ENCODE results near the gene GBGT1.

Gene GBGT1

DNA sequence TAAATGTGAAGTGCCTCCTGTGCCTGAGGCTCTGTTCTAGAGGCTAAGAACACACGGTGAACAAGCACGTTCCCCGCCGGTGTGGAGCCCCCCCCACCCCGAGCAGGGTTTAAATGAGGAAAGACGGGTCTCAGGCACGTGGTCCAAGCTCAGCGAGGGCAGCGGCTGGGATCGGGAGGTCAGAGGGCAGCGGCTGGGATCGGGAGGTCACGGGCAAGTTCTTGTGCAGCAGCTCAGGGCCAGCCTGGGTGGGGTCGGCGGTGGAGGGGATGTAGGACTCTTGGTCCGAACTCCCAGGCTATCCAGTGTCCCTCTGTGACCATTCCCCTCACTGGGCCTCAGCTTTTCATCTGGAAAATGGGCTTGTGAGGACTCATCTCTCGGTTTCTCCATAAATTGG lies 2.7 kb upstream of the GBGT1 start:
- TF ChIP-seq, protein P1, sequence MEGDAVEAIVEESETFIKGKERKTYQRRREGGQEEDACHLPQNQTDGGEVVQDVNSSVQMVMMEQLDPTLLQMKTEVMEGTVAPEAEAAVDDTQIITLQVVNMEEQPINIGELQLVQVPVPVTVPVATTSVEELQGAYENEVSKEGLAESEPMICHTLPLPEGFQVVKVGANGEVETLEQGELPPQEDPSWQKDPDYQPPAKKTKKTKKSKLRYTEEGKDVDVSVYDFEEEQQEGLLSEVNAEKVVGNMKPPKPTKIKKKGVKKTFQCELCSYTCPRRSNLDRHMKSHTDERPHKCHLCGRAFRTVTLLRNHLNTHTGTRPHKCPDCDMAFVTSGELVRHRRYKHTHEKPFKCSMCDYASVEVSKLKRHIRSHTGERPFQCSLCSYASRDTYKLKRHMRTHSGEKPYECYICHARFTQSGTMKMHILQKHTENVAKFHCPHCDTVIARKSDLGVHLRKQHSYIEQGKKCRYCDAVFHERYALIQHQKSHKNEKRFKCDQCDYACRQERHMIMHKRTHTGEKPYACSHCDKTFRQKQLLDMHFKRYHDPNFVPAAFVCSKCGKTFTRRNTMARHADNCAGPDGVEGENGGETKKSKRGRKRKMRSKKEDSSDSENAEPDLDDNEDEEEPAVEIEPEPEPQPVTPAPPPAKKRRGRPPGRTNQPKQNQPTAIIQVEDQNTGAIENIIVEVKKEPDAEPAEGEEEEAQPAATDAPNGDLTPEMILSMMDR (IDR thresholded peaks at IDR 0.05; ENCODE audit: control insufficient read depth, insufficient read depth, low read depth, low read length, missing control alignments), result no peak
- no peak for DNase-seq (ENCODE audit: low read depth)
- no peak overlapping the region for H3K4me3 ChIP-seq (ENCODE audit: control insufficient read depth, low read depth, low read length)

DNA sequence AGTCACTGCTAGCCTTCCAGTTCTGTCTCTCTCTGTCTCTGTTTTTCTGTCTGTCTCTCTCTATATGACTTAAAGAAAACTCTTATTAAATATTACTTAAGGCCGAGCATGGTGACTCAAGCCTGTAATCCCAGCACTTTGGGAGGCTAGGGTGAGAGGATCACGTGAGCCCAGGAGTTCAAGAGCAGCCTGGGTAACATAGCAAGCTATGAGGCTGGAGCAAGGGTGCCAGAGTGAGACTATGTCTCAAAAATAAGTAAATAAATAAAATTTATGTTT lies 1.7 kb upstream of the GBGT1 start:
- no peak for DNase-seq (ENCODE audit: low read depth)
- TF ChIP-seq, protein P1 (IDR thresholded peaks at IDR 0.05; ENCODE audit: control insufficient read depth, insufficient read depth, low read depth, low read length, missing control alignments), result no peak
- H3K4me3 ChIP-seq (ENCODE audit: control insufficient read depth, low read depth, low read length), result no peak overlapping the region

DNA sequence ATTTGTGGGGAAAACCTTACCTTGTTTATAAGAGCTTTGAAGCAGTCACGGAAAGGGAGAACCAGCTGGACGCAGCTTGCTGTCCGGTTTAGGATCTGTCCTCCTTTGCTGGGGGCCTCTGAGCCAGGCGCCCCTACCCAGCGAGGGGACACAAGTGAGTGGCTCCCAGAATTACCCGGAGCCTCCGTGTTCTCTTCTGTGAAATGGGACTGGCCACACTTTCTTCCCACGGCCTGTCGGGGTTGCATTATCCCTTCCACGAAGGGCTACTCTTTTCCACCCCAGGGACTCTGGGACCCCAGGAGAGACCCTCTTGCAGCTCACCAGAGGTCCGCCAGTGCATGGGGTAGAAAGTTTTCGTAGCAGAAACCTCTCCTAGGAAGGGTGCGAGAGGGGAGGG lies 477 bp upstream of the GBGT1 start:
- no peak for DNase-seq (ENCODE audit: low read depth)
- peak overlapping the region; percentile 41 for H3K4me3 ChIP-seq (ENCODE audit: control insufficient read depth, low read depth, low read length)
- TF ChIP-seq, protein P1 (IDR thresholded peaks at IDR 0.05; ENCODE audit: control insufficient read depth, insufficient read depth, low read depth, low read length, missing control alignments), result no peak

DNA sequence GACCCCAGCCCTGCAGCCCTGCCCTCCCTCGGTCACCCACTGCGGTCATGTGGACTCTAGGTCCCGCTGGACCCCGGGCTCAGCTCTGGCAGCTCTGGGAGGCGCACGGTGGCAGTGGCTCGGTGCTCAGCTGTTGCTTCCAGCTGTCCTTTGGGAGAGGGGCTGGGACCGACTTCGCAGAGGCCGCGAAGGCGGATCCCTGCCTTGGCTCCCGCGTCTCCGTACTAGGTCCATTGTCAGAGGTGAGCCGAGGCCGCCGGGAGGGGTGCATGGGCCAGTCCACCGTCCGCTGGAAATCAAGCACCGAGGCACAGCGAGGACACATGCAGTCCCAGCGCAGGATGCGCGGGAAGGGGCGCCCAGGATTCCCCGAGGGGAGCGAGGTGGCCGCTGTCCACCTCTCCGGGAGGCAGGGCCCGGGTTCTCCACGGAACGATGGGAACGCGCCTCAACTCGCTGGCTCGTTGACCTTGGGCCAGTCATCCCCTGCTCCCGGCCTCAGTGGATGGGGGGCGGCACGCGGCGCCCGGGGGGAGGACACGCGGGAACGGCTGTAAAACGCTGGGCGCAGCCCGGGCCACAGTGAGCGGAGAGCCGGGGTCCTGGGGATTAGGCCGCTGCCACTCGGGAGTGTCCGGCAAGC lies 732 bp downstream of the GBGT1 start:
- TF ChIP-seq, protein P1 (IDR thresholded peaks at IDR 0.05; ENCODE audit: control insufficient read depth, insufficient read depth, low read depth, low read length, missing control alignments), result no peak
- peak overlapping the region; percentile 41 for H3K4me3 ChIP-seq (ENCODE audit: control insufficient read depth, low read depth, low read length)
- no peak for DNase-seq (ENCODE audit: low read depth)

DNA sequence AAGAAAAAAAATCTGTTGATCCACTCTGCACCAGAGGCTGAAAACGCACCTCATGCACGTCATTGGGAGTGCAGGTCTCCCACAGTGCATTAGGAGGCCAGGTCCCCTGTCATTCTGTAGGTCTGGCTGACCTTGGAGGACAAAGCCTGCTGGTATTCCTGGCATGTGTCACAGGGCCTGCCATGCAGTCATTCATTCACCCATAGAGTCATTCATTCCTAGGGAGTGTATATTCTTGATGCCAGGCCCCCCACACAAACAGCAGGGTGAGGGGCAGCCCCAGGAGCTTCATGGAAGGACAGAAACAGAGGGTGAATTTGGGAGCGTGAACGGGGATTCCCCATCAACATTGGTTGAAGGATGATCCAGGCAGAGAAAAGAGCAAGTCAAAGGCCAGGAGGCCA lies 2.2 kb downstream of the GBGT1 start:
- no peak overlapping the region for H3K4me3 ChIP-seq (ENCODE audit: control insufficient read depth, low read depth, low read length)

DNA sequence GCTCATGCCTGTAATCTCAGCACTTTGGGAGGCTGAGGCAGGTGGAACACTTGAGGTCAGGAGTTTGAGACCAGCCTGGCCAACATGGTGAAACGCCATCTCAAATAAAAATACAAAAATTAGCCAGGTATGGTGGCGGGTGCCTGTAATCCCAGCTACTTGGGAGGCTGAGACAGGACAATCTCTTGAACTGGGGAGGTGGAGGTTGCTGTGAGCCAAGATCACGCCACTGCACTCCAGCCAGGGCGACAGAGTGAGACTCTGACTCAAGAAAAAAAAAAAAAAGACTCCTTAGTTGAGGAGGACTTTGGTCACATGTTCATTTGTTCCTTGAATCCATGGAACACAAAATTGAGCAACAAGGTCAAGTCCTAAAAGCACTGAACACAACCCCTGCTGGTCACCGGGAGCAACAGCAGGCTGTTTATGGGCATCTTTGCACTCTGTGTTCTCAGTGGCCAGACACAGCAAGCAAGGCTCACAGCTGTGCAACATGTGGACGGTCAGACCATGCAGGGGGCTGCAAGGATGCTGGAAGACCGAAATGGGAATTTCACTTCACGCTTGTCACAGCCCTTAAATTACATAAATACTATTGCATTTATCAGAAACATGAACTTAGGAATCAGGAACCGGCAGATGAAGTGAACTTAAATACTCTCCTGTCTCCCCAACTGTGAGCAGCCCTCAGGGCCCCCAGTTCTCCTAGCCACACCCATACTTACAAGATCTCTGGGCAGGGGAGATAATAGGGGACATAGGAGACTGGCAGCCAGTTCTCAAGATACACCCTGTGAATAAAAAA lies 2.8 kb downstream of the GBGT1 start:
- H3K4me3 ChIP-seq (ENCODE audit: control insufficient read depth, low read depth, low read length), result no peak overlapping the region
- no peak for DNase-seq (ENCODE audit: low read depth)

More for the DNA sequence above, 2.2 kb downstream of the GBGT1 start:
- TF ChIP-seq, protein P1 (IDR thresholded peaks at IDR 0.05; ENCODE audit: control insufficient read depth, insufficient read depth, low read depth, low read length, missing control alignments), result no peak
- DNase-seq (ENCODE audit: low read depth), result no peak

More for the DNA sequence above, 2.8 kb downstream of the GBGT1 start:
- TF ChIP-seq, protein P1 (IDR thresholded peaks at IDR 0.05; ENCODE audit: control insufficient read depth, insufficient read depth, low read depth, low read length, missing control alignments), result peak; percentile 77

Measured in AG09309 (cell line).